Measurements from ENCODE around the gene ASPSCR1. TPM values are rescaled to one million over a fixed set of nuclear protein-coding genes. Genes with fewer than 3 reads are reported as not detected.

Gene ASPSCR1
- total and polyA plus RNA-seq, 2 of the 13 experiments (the other 11 are each of a cell fraction or from before 2014, with no cell fraction given) = 274 to 314 TPM

- TF ChIP-seq SOX6 (IDR thresholded peaks at IDR 0.05) (no peak), SOX6 (CRISPR knock-in tag; IDR thresholded peaks at IDR 0.05) (no peak), LBX2 (CRISPR knock-in tag; IDR thresholded peaks at IDR 0.05; ENCODE audit: borderline replicate concordance) (no peak), DDIT3 (CRISPR knock-in tag; IDR thresholded peaks at IDR 0.05) (no peak)
Measured at GRCh38 chr17:81928544-81929252, 48.7 kb upstream of the ASPSCR1 start (continued).

- no peak overlapping the region for H3K27ac ChIP-seq (ENCODE audit: extremely low read length, insufficient read depth, low read length)
- peaks cover 52% of the 10 kb centered on the region for H3K4me1 ChIP-seq (ENCODE audit: insufficient read depth, low read length)
- peaks cover 4 to 14% of the 10 kb centered on the region in 2 experiments; a peak in 4 of 5 replicates for H3K36me3 ChIP-seq (replicated peaks in 1 of 2; ENCODE audit: control insufficient read depth in 1 of 2, insufficient read depth in 2 of 2, low read length in 2 of 2)
- intact Hi-C loops (cut with micrococcal nuclease; ENCODE audit: unreplicated experiment) = no loop called here
- peak overlapping the region in 2 of 3 experiments; percentile 89 to 91; a peak in 3 of 6 replicates for H3K4me3 ChIP-seq (replicated peaks in 1 of 3; ENCODE audit: insufficient read depth in 1 of 3, low read depth in 2 of 3, low read length in 3 of 3)
- WGBS (ENCODE audit: low lambda C conversion rate) = 93% methylated on average over 30 of the region's 31 CpGs
- H3K4me2 ChIP-seq (ENCODE audit: low read depth, low read length) = peak overlapping the region; percentile 94
- no peaks in the 10 kb centered on the region for H3K27me3 ChIP-seq (ENCODE audit: control insufficient read depth in 1 of 2, insufficient read depth in 2 of 2, low read length in 2 of 2)
- DNase-seq (ENCODE audit: low spot score) (no peak), ATAC-seq (no peak), FAIRE-seq (no peak)
- H3K9ac ChIP-seq (ENCODE audit: insufficient read depth, low read depth, low read length) = peak overlapping the region; percentile 79
- H3K9me3 ChIP-seq (ENCODE audit: low read length) = no peaks in the 10 kb centered on the region
- ChIA-PET CTCF (ENCODE audit: low intra/inter-chr PET ratio, low total read pairs) (no interaction called here), POLR2A (interaction anchor here (1.1 to 6.1 kb wide), 11 partner anchors 8 to 108 kb away, joined by 3 to 71 read pairs (median 30); partner anchors contain the start of genes CENPX, DCXR, LRRC45 and P4HB)
- in situ Hi-C loops (cut with HindIII; ENCODE audit: extremely low pct_ligation_motif_present, low pct_unique_long_range_greater_than_20kb) = no loop called here
- no peak overlapping the region for H2AFZ ChIP-seq (ENCODE audit: low read length)
- BruUV-seq (replicated peaks) = TSS peak; percentile 33
- peaks cover 21% of the 10 kb centered on the region for H4K20me1 ChIP-seq (ENCODE audit: insufficient read depth, low read length)
- H3K79me2 ChIP-seq (ENCODE audit: insufficient read depth, low read length) = peaks cover 30% of the 10 kb centered on the region
- TF ChIP-seq SNRNP70 (IDR thresholded peaks at IDR 0.05; ENCODE audit: low read depth, low read length) = no peak
- 0 out of 2 replicates have a peak, but pooled peaks have one; percentile 11 for TF ChIP-seq CCDC6 (CRISPR knock-in tag; IDR thresholded peaks at IDR 0.05)
- TF ChIP-seq ZNF496 (CRISPR knock-in tag; IDR thresholded peaks at IDR 0.05; ENCODE audit: insufficient replicate concordance) = no peak
- TF ChIP-seq ZNF362 (CRISPR knock-in tag; IDR thresholded peaks at IDR 0.05; ENCODE audit: borderline replicate concordance) = no peak
- TF ChIP-seq ZNF589 (CRISPR knock-in tag; conservative IDR thresholded peaks at IDR 0.05) = no peak
- no peak for TF ChIP-seq ZKSCAN5 (CRISPR knock-in tag; IDR thresholded peaks at IDR 0.05)
- TF ChIP-seq GLMP (CRISPR knock-in tag; IDR thresholded peaks at IDR 0.05; ENCODE audit: borderline replicate concordance) = no peak
- TF ChIP-seq ZFYVE20 (CRISPR knock-in tag; IDR thresholded peaks at IDR 0.05; ENCODE audit: borderline replicate concordance, low read depth) = no peak
- no peak for TF ChIP-seq ATF3 (CRISPR knock-in tag; IDR thresholded peaks at IDR 0.05)
- TF ChIP-seq AHR (CRISPR knock-in tag; IDR thresholded peaks at IDR 0.05) = no peak
- no peak for TF ChIP-seq ZNF264 (CRISPR knock-in tag; IDR thresholded peaks at IDR 0.05)
Measured at GRCh38 chr17:81929253-81930141, 47.9 kb upstream of the ASPSCR1 start.
